ENCODE data around the gene ZBTB24. TPM values are rescaled to one million over a fixed set of nuclear protein-coding genes. Genes with fewer than 3 reads are reported as not detected.

The ZBTB24 gene
- total RNA-seq, 4 donors from 2014 or later = 4.7 to 9.8 (median 6.9) TPM

- DNase-seq (ENCODE audit: low spot score) (no peak), ATAC-seq (ENCODE audit: low FRiP score) (peak; percentile 92)
- TF ChIP-seq CTCF (IDR thresholded peaks at IDR 0.05) = no peak
Observed at GRCh38 chr6:109440331-109441068, 42.5 kb downstream of the ZBTB24 start, which contains the start of the genes PPIL6 and SMPD2. Gene PPIL6 (minus strand): TSS chr6:109440628. CDS start chr6:109440590, 38 bp downstream. Gene SMPD2 (plus strand): TSS chr6:109440724. CDS start chr6:109441122, 398 bp downstream.

GRCh38 chr6:109436041-109436440 is 47.0 kb downstream of the ZBTB24 start:
- TF ChIP-seq CTCF (IDR thresholded peaks at IDR 0.05) = no peak
- no peak for ATAC-seq (ENCODE audit: low FRiP score)

GRCh38 chr6:109434456-109434855 is 48.6 kb downstream of the ZBTB24 start:
- ATAC-seq (ENCODE audit: low FRiP score) = no peak
- no peak for DNase-seq (ENCODE audit: low spot score)
- TF ChIP-seq CTCF (IDR thresholded peaks at IDR 0.05) = no peak

More at GRCh38 chr6:109436041-109436440, 47.0 kb downstream of the ZBTB24 start:
- DNase-seq (ENCODE audit: low spot score) = no peak

GRCh38 chr6:109429496-109429895 is 53.5 kb downstream of the ZBTB24 start:
- no peak for TF ChIP-seq CTCF (IDR thresholded peaks at IDR 0.05)
- ATAC-seq (ENCODE audit: low FRiP score) = no peak

GRCh38 chr6:109428889-109429477 is 54.0 kb downstream of the ZBTB24 start:
- ATAC-seq (ENCODE audit: low FRiP score) (peak; percentile 32), DNase-seq (ENCODE audit: low spot score) (no peak)
- TF ChIP-seq CTCF (IDR thresholded peaks at IDR 0.05) = no peak

More at GRCh38 chr6:109429496-109429895, 53.5 kb downstream of the ZBTB24 start:
- DNase-seq (ENCODE audit: low spot score) = no peak

GRCh38 chr6:109424946-109425345 is 58.1 kb downstream of the ZBTB24 start:
- no peak for ATAC-seq (ENCODE audit: low FRiP score)
- DNase-seq (ENCODE audit: low spot score) = no peak
- no peak for TF ChIP-seq CTCF (IDR thresholded peaks at IDR 0.05)
